Skeletal muscle tissue (tissue), 4 donors: ENCODE data around the gene UBE2D3. TPM values are rescaled to one million over a fixed set of nuclear protein-coding genes. Genes with fewer than 3 reads are reported as not detected.
A peak's percentile ranks its signal among the peaks of the same experiment; 100 is the strongest.
"Not testable (repeated sequence)": the region's sequence is repeated elsewhere in the genome, so short reads cannot be mapped to it uniquely, and the experiment has no call there.

Experiments
- H3K27ac ChIP-seq: one replicate; pipeline ENCODE4 v1.7.0; 2013; ENCODE audit warnings: mild to moderate bottlenecking, low read depth, low read length, inconsistent platforms
- H3K27me3 ChIP-seq, 3 donors: one replicate each; pipeline ENCODE4 v1.7.0; 2013; ENCODE audit warnings: low read length in 3 of 3; ENCODE audit not compliant: control insufficient read depth in 3 of 3, insufficient read depth in 3 of 3
- H3K36me3 ChIP-seq, 3 donors: one replicate each; pipeline ENCODE4 v1.7.0; 2013; ENCODE audit warnings: low read length in 3 of 3; ENCODE audit not compliant: control insufficient read depth in 3 of 3, insufficient read depth in 3 of 3
- H3K4me1 ChIP-seq, 3 donors: one replicate each; pipeline ENCODE4 v1.7.0; 2013; ENCODE audit warnings: low read length in 3 of 3, mild to moderate bottlenecking in 3 of 3; ENCODE audit not compliant: control insufficient read depth in 3 of 3, insufficient read depth in 3 of 3
- H3K4me3 ChIP-seq, 3 donors: one replicate each; pipeline ENCODE4 v1.7.0; 2013; ENCODE audit warnings: low read length in 3 of 3
- H3K9ac ChIP-seq, 3 donors: one replicate each; pipeline ENCODE4 v1.7.0; 2013; ENCODE audit warnings: low read length in 3 of 3, mild to moderate bottlenecking in 3 of 3, moderate library complexity in 2 of 3, low read depth in 1 of 3
- H3K9me3 ChIP-seq, 3 donors: one replicate each; pipeline ENCODE4 v1.7.0; 2013; ENCODE audit warnings: low read length in 3 of 3; ENCODE audit not compliant: control insufficient read depth in 3 of 3
- total RNA-seq: library from RNA; depleted of rRNA; stranded (reverse); fragments of >200 nt; gene quantifications from one replicate; pipeline ENCODE4 v1.2.3, GENCODE V29; 2014
- donor health status: Osteomylitis.

Gene UBE2D3
- total RNA-seq = 246 TPM

- Histone ChIP-seq H3K9ac (peak within 1 kb of the TSS; percentile 100), H3K9me3 (no peaks in the 10 kb centered on the region), H3K36me3 (peaks cover 0 to 7% (median 0%) of the 10 kb centered on the region in 3 donors), H3K4me3 (peak within 1 kb of the TSS; percentile 77 to 91 (median 85)), H3K4me1 (peaks cover 26 to 37% (median 27%) of the 10 kb centered on the region in 3 donors), H3K27me3 (no peaks in the 10 kb centered on the region), H3K27ac (peak within 1 kb of the TSS; percentile 100)
These were observed at the start of gene UBE2D3 for GRCh38 chr4:102826890-102827673. Gene UBE2D3 (minus strand): TSS chr4:102827551. CDS start chr4:102826508, 1,043 bp downstream.

GRCh38 chr4:102871772-102872171, 44.4 kb upstream of the UBE2D3 start:
- Histone ChIP-seq H3K36me3 (peaks cover 0 to 3% (median 0%) of the 10 kb centered on the region in 3 donors), H3K27me3 (no peaks in the 10 kb centered on the region), H3K27ac (no peak overlapping the region), H3K9me3 (no peaks in the 10 kb centered on the region), H3K9ac (no peak overlapping the region), H3K4me1 (peaks cover 2 to 7% (median 4%) of the 10 kb centered on the region in 3 donors), H3K4me3 (no peak overlapping the region)

- Histone ChIP-seq H3K36me3 (peaks cover 0 to 3% (median 0%) of the 10 kb centered on the region in 3 donors), H3K9ac (peak overlapping the region; percentile 89 to 96 (median 91)), H3K27me3 (no peaks in the 10 kb centered on the region), H3K4me3 (peak overlapping the region; percentile 97 to 98 (median 97)), H3K9me3 (no peaks in the 10 kb centered on the region), H3K4me1 (peaks cover 2 to 7% (median 4%) of the 10 kb centered on the region in 3 donors), H3K27ac (peak overlapping the region; percentile 93)
These were observed 42.3 kb upstream of the UBE2D3 start for GRCh38 chr4:102869569-102870197.

- Histone ChIP-seq H3K9ac (peak within 1 kb of the TSS; percentile 89 to 96 (median 91)), H3K4me1 (peaks cover 2 to 7% (median 4%) of the 10 kb centered on the region in 3 donors), H3K9me3 (no peaks in the 10 kb centered on the region), H3K4me3 (peak within 1 kb of the TSS; percentile 97 to 98 (median 97)), H3K27me3 (no peaks in the 10 kb centered on the region), H3K36me3 (peaks cover 0 to 3% (median 0%) of the 10 kb centered on the region in 3 donors), H3K27ac (peak within 1 kb of the TSS; percentile 93)
These were observed 41.6 kb upstream of the UBE2D3 start, which contains the start of gene CISD2 for GRCh38 chr4:102868781-102869568. Gene CISD2 (plus strand): TSS chr4:102868992. CDS start chr4:102869085, 93 bp downstream.

GRCh38 chr4:102868153-102868780, 40.9 kb upstream of the UBE2D3 start:
- peaks cover 2 to 7% (median 4%) of the 10 kb centered on the region in 3 donors for H3K4me1 ChIP-seq
- H3K9me3 ChIP-seq = no peaks in the 10 kb centered on the region
- H3K27me3 ChIP-seq = no peaks in the 10 kb centered on the region
- H3K27ac ChIP-seq = peak overlapping the region; percentile 93
- H3K36me3 ChIP-seq = peaks cover 0 to 3% (median 0%) of the 10 kb centered on the region in 3 donors
- peak overlapping the region; percentile 85 to 98 (median 97) for H3K4me3 ChIP-seq
- H3K9ac ChIP-seq = peak overlapping the region; percentile 89 to 96 (median 89)

- H3K27me3 ChIP-seq = no peaks in the 10 kb centered on the region
- H3K36me3 ChIP-seq = no peaks in the 10 kb centered on the region
- H3K4me3 ChIP-seq = peak overlapping the region; percentile 85 to 98 (median 97)
- peak overlapping the region; percentile 93 for H3K27ac ChIP-seq
- H3K9me3 ChIP-seq = no peaks in the 10 kb centered on the region
- peak overlapping the region in 2 of 3 donors; percentile 89 to 96 for H3K9ac ChIP-seq
- peaks cover 2 to 7% (median 4%) of the 10 kb centered on the region in 3 donors for H3K4me1 ChIP-seq
These were observed 40.2 kb upstream of the UBE2D3 start for GRCh38 chr4:102867278-102868152.

GRCh38 chr4:102865327-102865726, 38.0 kb upstream of the UBE2D3 start:
- H3K4me3 ChIP-seq, H3K36me3 ChIP-seq, H3K9me3 ChIP-seq, H3K27ac ChIP-seq, H3K27me3 ChIP-seq, H3K9ac ChIP-seq, H3K4me1 ChIP-seq: not testable (repeated sequence)

- Histone ChIP-seq H3K27ac (no peak overlapping the region), H3K4me1 (no peaks in the 10 kb centered on the region), H3K9ac (no peak overlapping the region), H3K4me3 (no peak overlapping the region), H3K27me3 (no peaks in the 10 kb centered on the region), H3K9me3 (peaks cover 0 to 8% (median 3%) of the 10 kb centered on the region in 3 donors), H3K36me3 (peaks cover 0 to 4% (median 0%) of the 10 kb centered on the region in 3 donors)
These were observed 35.4 kb upstream of the UBE2D3 start for GRCh38 chr4:102862747-102863146.
